Endodermal cell (in vitro differentiated cells): ENCODE data around the gene FAM204A. TPM values are rescaled to one million over a fixed set of nuclear protein-coding genes. Genes with fewer than 3 reads are reported as not detected.

Experiments used
- DNase-seq: peaks from one replicate; pipeline ENCODE4 v3.0.0-alpha.2; 2017
- H3K27ac ChIP-seq: 2 replicates; pipeline ENCODE4 v1.5.1; 2013; ENCODE audit warnings: mild to moderate bottlenecking, low read depth, low read length, moderate library complexity
- H3K27me3 ChIP-seq: 2 replicates; pipeline ENCODE4 v1.6.1; 2013; ENCODE audit warnings: mild to moderate bottlenecking, low read length, moderate library complexity; ENCODE audit not compliant: insufficient read depth, control insufficient read depth, poor library complexity, severe bottlenecking
- H3K36me3 ChIP-seq: 2 replicates; pipeline ENCODE4 v1.7.0; 2013; ENCODE audit warnings: mild to moderate bottlenecking, low read length, moderate library complexity; ENCODE audit not compliant: control insufficient read depth, insufficient read depth
- H3K4me1 ChIP-seq: one replicate; pipeline ENCODE4 v1.7.0; 2013; ENCODE audit warnings: low read length; ENCODE audit not compliant: control insufficient read depth, insufficient read depth
- H3K4me3 ChIP-seq: 2 replicates; pipeline ENCODE4 v1.5.1; 2013; ENCODE audit warnings: mild to moderate bottlenecking, low read length, moderate library complexity
- H3K9ac ChIP-seq: 2 replicates; pipeline ENCODE4 v1.6.1; 2013; ENCODE audit warnings: mild to moderate bottlenecking, low read length, moderate library complexity; ENCODE audit not compliant: poor library complexity, severe bottlenecking; ENCODE audit errors: extremely low read depth
- H3K9me3 ChIP-seq: 2 replicates; pipeline ENCODE4 v1.6.1; 2013; ENCODE audit warnings: mild to moderate bottlenecking, low read length, moderate library complexity; ENCODE audit not compliant: control insufficient read depth
- H3K27ac Mint-ChIP-seq: 2 replicates; pipeline ENCODE4 v1.8.0; 2020; ENCODE audit warnings: mixed read lengths
- H3K27me3 Mint-ChIP-seq: 2 replicates; pipeline ENCODE4 v1.8.0; 2021; ENCODE audit warnings: mild to moderate bottlenecking, mixed read lengths; ENCODE audit not compliant: insufficient read depth
- H3K36me3 Mint-ChIP-seq: 2 replicates; pipeline ENCODE4 v1.8.0; 2020; ENCODE audit warnings: low read depth, mixed read lengths
- H3K4me1 Mint-ChIP-seq: 2 replicates; pipeline ENCODE4 v1.8.0; 2020; ENCODE audit warnings: mixed read lengths
- H3K4me3 Mint-ChIP-seq: 2 replicates; pipeline ENCODE4 v1.8.0; 2020; ENCODE audit warnings: mild to moderate bottlenecking, moderate library complexity, mixed read lengths
- H3K9me3 Mint-ChIP-seq: 2 replicates; pipeline ENCODE4 v1.8.0; 2020; ENCODE audit warnings: mild to moderate bottlenecking, mixed read lengths
- WGBS, 2 experiments: methylation state at CpG; one replicate each; pipeline versions ENCODE4 v1.1.5 to v1.1.7; 2013; ENCODE audit warnings: missing lambda C conversion rate in 2 of 2, mixed read lengths in 1 of 2; ENCODE audit not compliant: insufficient coverage in 1 of 2, insufficient read length in 1 of 2; 5-methylcytosine and 5-hydroxymethylcytosine counted together
- total RNA-seq, 2 donors: library from RNA; stranded (reverse); fragmentation: NEBNext Ultra II Directional in 1 of 2; extraction: Animal tissue kit (Norgen Biotek cat#: 25700) in 1 of 2; gene quantifications; 2 replicates in 1 of 2; 3 replicates in 1 of 2; pipeline ENCODE4 v1.2.1, GENCODE V29; 2021
- TF ChIP-seq, protein P1 (sequence below): fragments of 200-600 bp; sonication (generic); conservative IDR thresholded peaks from 2 replicates; pipeline ENCODE4 v1.5.0; 2021; ENCODE audit warnings: antibody characterized with exemption, mild to moderate bottlenecking

Gene FAM204A
- total RNA-seq, 2 donors from 2014 or later, result 40.9 to 43.3 TPM

DNA sequence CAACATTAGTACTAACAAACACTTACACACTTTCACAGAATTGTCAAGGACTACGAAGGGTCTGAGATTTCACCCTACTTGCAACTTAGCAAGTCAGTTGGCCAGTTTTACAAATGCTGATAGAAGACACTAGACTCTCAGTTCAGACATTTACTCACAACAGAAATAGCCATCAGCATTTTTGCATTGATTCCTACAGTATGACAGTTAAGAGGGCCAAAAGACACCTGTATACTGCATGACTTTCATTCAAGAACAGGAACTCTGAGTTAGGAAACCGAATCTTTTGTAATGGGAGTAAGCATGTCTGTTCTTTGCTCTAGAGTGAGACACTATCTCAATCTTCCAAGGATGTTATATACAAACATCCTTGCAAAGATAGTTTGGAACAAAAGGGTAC is 40.9 kb downstream of the FAM204A start:
- DNase-seq, result no peak
- no peaks in the 10 kb centered on the region for H3K27me3 ChIP-seq
- WGBS, 2 experiments, result 99 to 100% methylated on average over 1 to 2 of the region's 2 CpGs
- Mint-ChIP-seq H3K4me3 (no peak overlapping the region), H3K9me3 (no peaks in the 10 kb centered on the region), H3K27me3 (no peaks in the 10 kb centered on the region), H3K27ac (no peak overlapping the region), H3K36me3 (peaks cover 7% of the 10 kb centered on the region), H3K4me1 (no peaks in the 10 kb centered on the region)
- H3K27ac ChIP-seq, result no peak overlapping the region
- TF ChIP-seq, protein P1, sequence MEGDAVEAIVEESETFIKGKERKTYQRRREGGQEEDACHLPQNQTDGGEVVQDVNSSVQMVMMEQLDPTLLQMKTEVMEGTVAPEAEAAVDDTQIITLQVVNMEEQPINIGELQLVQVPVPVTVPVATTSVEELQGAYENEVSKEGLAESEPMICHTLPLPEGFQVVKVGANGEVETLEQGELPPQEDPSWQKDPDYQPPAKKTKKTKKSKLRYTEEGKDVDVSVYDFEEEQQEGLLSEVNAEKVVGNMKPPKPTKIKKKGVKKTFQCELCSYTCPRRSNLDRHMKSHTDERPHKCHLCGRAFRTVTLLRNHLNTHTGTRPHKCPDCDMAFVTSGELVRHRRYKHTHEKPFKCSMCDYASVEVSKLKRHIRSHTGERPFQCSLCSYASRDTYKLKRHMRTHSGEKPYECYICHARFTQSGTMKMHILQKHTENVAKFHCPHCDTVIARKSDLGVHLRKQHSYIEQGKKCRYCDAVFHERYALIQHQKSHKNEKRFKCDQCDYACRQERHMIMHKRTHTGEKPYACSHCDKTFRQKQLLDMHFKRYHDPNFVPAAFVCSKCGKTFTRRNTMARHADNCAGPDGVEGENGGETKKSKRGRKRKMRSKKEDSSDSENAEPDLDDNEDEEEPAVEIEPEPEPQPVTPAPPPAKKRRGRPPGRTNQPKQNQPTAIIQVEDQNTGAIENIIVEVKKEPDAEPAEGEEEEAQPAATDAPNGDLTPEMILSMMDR, result no peak
- no peak overlapping the region for H3K9ac ChIP-seq
- no peaks in the 10 kb centered on the region for H3K9me3 ChIP-seq
- H3K36me3 ChIP-seq, result peaks cover 8% of the 10 kb centered on the region
- H3K4me1 ChIP-seq, result no peaks in the 10 kb centered on the region
- H3K4me3 ChIP-seq, result no peak overlapping the region

DNA sequence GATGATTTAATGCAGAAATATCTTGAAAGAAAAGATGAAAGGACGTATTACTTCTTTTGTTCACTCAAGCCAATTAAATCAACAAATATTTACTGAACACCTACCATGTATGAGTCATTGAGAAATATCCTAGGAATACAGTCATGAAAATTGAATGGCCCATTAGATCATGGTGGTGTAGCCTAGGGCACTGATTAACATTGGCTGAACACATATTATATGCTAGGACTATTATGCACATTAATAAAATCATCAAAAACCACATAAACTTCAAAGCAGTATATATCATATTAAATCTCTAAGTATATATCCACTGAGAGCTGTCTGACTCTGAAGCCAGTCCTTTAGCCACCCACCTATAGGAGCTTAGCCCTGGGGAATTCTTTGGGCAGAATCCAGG is 41.8 kb downstream of the FAM204A start:
- DNase-seq, result no peak
- H3K9me3 ChIP-seq, result no peaks in the 10 kb centered on the region
- no peaks in the 10 kb centered on the region for H3K4me1 ChIP-seq
- WGBS, 2 experiments, result 100% methylated on average over 1 of the region's 1 CpG; no CpG with 5 or more reads in 1 of the 2 experiments
- no peaks in the 10 kb centered on the region for H3K4me1 Mint-ChIP-seq
- peaks cover 5% of the 10 kb centered on the region for H3K36me3 Mint-ChIP-seq
- TF ChIP-seq, protein P1, result no peak
- H3K27me3 ChIP-seq, result no peaks in the 10 kb centered on the region
- no peak overlapping the region for H3K4me3 Mint-ChIP-seq
- no peaks in the 10 kb centered on the region for H3K27me3 Mint-ChIP-seq
- no peak overlapping the region for H3K9ac ChIP-seq
- no peak overlapping the region for H3K27ac Mint-ChIP-seq
- no peak overlapping the region for H3K4me3 ChIP-seq
- H3K36me3 ChIP-seq, result no peaks in the 10 kb centered on the region
- H3K27ac ChIP-seq, result no peak overlapping the region
- H3K9me3 Mint-ChIP-seq, result no peaks in the 10 kb centered on the region

DNA sequence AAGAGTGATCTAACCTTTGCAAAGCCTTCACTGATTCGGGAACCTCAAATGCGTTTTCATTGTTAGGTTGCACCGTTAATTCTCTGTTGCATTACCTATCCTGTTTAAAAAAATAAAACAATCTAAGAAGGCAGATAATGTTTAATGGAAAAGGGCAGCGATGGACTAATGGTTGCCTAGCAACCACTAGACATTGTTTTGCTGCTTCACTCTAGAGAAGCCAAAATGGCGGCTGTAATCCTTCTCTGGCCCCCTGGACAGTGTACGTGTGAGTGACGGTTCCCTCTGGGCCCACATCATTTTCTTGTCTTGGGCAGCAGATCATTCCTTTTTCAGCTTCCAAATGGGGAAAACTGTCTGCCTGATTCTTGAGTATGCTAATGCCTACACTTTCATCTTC is 43.3 kb downstream of the FAM204A start:
- 95 to 100% methylated on average over 5 to 7 of the region's 7 CpGs for WGBS, 2 experiments
- DNase-seq, result no peak
- Mint-ChIP-seq H3K27ac (no peak overlapping the region), H3K27me3 (no peaks in the 10 kb centered on the region), H3K4me3 (no peak overlapping the region), H3K36me3 (no peaks in the 10 kb centered on the region), H3K9me3 (no peaks in the 10 kb centered on the region), H3K4me1 (peaks cover 5% of the 10 kb centered on the region)
- H3K27me3 ChIP-seq, result no peaks in the 10 kb centered on the region
- no peak overlapping the region for H3K9ac ChIP-seq
- H3K27ac ChIP-seq, result no peak overlapping the region
- no peak overlapping the region for H3K4me3 ChIP-seq
- H3K9me3 ChIP-seq, result no peaks in the 10 kb centered on the region
- TF ChIP-seq, protein P1, result no peak
- no peaks in the 10 kb centered on the region for H3K4me1 ChIP-seq
- H3K36me3 ChIP-seq, result no peaks in the 10 kb centered on the region
